ENCODE measurements around the gene DEFB129.
"Not testable (repeated sequence)": the region's sequence is repeated elsewhere in the genome, so short reads cannot be mapped to it uniquely, and the experiment has no call there.

Gene DEFB129

DNA sequence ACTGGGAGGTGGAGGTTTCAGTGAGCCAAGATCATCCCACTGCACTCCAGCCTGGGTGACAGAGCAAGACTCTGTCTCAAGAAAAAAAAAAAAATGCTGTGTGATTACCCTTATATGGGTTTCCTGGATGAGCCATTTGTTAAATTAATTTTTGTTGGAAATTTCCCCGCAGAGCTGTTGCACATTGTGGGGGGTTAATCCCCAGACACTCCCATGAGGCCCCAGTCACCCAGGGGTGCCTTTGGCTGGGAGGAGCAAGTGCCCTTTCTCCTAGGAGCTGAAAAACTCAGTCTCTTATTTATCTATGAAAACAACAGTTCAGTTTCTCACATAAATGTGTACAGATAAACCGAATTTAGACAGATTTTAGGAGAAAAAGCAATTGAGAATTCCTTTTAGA lies 25.7 kb downstream of the DEFB129 start:
- DNase-seq = no peak

DNA sequence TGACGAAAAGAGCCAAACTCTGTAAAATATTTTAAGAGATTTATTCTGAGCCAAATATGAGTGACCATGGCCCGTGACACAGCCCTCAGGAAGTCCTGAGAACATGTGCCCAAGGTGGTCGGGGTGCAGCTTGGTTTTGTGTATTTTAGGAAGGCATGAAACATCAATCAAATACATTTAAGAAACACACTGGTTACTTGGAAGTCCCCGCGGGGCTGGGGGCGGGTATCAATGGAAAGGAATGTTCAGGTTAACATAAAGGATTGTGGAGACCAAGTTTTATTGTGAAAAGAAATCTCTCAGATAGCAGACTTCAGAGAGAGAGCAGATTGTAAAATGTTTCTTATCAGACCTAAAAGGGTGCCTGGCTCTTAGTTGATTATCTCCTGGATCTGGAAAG lies 26.4 kb downstream of the DEFB129 start:
- not testable (repeated sequence) for DNase-seq

DNA sequence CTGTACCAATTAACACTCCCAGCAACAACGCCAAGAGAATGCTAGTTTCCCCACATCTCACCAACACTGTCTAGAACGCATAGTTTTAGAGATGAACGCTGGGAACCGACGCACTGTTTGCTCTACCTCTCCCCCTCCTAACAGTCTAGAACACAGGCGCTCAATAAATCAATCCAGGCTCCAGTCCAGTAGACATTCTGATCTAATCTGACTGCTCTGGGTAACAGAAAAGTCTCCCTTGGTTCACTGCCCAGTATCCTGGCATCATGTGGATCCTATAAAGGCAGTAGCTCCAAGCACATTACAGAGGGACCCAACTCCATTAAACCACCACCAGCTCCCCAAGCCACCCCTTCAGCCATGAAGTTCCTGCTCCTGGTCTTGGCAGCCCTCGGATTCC lies 30.4 kb downstream of the DEFB129 start, which contains the start of gene DEFB132:
DEFB132 (plus strand) TSS at position 306 of the 400 bp plus-strand sequence; CDS start at position 361, 55 bp downstream.
- DNase-seq = no peak

DNA sequence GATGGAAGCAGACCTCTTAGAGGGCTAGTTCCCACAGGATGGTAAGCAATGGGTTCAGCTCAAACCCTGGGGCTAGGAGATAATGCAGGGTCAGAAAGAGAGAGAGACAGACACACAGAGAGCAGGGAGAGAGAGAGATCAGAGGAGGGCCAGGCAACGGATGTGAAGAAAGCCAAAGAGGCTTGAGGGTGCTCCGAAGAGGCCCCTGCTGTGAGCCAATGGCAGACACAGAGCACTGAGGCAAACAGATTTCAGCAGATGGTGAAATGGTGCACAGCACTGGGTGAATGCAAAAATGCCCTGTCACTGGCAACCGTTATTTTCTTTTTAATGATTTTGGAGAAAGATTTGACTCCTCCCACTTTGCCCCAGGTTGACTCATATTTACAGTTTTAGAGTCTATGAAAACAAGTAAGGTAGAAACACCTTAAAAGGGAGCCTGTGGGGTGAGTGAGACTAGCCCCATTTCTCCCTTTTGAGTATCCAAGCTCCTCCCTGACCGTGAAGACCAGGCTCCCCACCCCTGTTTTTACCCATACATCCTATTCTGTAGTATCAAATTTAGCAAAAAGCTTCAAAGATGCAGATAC lies 31.3 kb downstream of the DEFB129 start:
- DNase-seq = no peak

DNA sequence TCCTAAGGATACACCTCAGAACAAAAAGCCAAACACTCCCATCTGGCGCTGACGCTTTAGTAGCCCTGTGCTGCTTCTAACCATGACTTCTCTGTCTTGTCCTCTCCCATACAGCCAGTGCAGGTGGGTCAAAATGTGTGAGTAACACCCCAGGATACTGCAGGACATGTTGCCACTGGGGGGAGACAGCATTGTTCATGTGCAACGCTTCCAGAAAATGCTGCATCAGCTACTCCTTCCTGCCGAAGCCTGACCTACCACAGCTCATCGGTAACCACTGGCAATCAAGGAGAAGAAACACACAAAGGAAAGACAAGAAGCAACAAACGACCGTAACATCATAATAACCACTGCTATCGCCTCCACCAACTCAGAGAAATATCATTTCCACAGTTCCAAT lies 31.9 kb downstream of the DEFB129 start:
- DNase-seq = no peak

DNA sequence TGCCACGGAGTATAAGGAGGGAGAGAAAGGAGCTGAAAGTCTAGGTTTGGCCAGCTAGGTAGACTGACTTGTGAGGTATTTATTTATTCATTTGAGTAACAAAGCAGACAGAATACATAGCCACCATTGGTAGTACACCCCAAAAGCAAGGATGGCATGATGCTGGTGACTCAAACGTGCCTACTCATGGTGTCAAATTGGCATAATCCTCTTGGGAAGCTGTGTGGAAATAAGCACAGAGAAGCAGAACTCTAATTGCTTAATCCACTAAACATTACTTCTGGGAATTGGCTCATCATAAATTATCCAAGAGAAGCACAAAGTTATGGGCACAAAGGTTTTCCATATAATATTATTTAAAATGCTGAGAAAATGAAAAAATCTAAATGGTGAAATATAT lies 32.9 kb downstream of the DEFB129 start:
- no peak for DNase-seq

DNA sequence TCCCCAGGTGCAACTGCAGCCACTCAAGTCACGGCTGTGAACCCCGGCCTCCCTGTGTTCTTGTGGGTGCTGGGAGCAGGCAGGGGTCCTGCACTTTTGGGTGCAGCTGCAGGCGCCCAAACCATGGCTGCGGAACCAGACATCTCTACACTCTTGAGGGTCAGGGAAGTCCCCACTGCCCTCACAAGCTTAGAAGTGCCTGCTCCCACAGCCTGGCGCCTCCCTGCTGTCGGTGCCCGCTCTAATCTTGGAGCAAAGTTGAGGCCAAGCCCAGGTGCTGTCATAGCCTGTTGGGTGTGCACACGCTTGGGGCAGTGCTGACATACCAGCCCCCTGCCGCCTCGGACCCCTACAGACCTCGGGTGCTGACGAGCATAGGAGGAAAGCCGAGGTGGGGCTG lies 36.6 kb downstream of the DEFB129 start:
- DNase-seq = no peak

DNA sequence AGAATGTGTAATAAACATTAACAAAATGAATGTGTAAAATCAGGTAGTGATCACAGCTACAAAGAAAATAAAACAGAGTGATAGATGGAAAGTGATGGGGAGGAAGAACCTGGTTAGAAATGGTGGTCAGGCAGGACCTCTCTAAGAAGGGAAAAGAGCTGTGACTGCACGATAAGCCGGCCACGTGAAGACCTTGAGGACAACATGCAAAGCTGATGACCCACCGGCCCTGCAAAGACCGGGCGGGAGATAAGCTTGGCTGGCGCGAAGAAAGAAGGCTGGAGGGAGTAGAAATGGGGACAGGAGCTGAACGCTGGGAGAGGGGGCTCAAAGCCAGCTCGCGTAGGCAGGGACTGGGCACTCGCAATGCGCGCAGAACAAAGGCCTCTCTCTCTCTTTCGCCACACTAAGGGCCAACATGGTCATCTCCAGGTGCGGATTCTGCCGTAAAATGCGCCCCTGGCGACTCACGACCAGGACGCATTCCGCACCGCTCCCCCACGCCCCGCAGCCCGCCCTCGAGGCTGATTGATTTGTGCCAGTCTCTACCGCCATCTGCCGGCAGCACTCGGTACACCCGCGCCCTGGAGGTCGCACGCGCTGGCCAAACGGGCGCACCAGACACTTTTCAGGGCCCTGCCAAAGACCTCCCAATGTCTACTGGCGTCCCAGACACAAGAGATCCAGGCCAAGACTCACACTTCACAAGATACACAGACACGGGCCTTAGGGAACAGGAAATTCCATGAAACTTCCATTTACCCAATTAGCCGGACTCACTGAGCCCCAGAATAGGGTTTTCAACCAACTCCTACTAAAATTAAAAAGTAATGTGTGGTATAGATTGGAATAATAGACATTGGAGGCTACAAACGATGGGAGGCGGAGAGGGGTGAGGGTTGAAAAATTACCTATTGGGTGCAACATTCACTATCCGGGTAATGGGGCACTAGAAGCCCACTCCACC lies 39.8 kb downstream of the DEFB129 start:
- DNase-seq = peak in 56 of 58 donors; percentile 28 to 88 (median 68)

DNA sequence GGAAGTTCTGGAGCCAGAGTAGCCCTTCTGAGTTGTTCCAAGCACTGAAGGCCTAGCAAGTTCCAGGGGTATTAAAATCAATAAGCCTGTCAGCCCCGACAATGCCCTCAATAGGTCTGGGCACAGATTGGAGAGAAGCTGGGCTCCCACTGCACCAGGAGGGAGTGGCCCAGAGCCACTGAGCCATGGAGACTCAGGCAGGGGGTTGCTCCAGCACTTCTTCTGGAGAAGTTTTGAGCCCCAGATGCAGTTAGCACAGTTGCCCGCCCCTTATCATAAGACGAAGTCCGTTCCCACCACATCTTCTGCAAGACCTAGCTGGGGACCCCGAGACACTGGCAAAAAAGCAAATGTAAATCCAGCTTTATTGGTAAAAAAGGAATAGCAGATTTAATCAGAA lies 43.5 kb downstream of the DEFB129 start:
- no peak for DNase-seq

DNA sequence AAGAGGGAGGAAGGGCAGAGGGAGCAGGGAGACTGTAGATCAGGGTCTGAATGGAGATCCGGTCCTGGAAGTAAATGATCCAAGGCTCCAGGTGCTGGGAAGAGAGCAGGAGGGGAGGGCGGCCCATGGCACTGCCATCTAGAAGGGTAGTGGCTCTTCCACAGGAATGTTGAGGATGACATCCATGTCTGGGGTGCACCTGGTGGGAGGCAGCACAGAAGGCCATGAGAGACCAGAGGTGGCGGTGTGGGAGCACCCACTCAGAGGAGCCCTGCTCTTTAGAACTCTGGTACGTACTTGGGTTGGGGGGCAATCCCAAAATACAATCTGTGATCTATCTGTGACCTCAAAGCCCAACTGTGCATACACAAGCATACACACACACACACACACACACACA lies 44.0 kb downstream of the DEFB129 start:
- no peak for DNase-seq

DNA sequence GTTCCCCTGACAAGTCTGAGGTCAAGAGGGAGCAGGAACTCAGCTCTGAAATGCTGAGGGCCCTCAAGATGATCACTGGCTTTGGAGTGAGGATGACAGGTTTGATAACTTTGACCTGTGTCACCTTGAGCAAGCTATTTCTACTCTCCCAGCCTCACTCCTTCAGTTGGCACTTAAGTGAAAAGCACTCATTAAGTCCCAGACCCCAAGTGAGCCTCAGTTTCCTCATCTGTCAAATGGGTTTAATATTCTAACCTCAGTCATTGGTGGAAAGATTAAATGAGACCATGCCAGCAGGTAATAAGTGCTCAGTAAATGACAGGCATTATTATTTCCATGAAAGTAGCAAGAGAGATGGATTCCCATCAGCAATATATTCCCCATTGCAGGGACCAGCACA lies 44.5 kb downstream of the DEFB129 start:
- no peak for DNase-seq

DNA sequence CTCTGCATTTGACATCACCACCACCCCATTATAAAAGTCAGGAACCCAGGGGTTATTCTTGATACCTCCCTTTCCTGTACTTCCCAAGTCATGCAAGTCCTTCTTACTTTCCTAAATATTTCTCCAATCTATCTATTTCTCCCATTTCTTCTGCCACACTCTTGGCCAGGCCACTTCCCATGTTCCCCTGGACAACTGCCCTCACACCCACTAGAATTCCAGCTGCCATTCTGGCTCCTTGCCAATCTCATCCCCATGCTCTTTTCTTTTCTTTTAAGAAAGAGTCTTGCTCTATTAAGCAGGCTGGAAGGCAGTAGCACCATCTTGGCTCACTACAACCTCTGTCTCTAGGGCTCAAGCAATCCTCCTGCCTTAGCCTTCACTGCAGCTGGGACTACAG lies 45.7 kb downstream of the DEFB129 start:
- no peak for DNase-seq

DNA sequence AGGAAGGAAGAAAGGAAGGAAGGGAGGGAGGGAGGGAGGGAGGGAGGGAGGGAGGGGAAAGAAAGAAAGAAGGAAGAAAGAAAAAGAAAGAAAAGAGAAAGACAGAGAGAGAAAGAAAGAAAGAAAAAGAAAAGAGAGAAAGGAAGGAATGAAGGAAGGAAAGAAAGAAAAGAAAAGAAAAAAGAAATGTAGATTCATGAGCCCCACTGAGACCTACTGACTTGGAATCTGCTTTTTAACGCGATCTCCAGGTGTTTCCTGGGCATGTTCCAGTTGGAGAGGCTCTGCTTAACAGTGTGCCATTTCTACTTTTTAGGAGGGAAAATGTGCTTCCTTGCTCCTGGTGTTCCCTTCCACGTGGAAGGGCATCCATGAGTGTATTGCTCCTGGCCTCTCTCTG lies 46.8 kb downstream of the DEFB129 start:
- DNase-seq = no peak

DNA sequence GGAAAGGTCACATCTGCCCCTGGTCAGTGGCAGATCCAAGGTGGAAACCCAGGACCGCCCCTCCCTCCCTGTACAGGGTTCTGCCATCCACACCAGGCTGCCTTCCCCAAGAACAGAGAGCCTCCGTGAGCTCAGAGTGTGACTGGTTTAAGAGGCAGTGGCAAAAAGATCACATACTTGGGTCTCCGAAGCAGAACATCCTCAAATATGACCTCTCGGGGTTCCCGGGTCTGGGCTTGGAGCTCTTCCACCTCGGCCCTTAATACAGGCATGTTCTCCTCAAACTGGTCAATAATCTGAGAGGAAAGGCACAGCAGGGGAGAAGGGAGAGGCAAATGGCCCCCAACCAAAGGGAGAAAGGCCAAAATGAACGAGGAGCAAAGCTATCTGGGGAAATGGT lies 48.7 kb downstream of the DEFB129 start:
- no peak for DNase-seq

DNA sequence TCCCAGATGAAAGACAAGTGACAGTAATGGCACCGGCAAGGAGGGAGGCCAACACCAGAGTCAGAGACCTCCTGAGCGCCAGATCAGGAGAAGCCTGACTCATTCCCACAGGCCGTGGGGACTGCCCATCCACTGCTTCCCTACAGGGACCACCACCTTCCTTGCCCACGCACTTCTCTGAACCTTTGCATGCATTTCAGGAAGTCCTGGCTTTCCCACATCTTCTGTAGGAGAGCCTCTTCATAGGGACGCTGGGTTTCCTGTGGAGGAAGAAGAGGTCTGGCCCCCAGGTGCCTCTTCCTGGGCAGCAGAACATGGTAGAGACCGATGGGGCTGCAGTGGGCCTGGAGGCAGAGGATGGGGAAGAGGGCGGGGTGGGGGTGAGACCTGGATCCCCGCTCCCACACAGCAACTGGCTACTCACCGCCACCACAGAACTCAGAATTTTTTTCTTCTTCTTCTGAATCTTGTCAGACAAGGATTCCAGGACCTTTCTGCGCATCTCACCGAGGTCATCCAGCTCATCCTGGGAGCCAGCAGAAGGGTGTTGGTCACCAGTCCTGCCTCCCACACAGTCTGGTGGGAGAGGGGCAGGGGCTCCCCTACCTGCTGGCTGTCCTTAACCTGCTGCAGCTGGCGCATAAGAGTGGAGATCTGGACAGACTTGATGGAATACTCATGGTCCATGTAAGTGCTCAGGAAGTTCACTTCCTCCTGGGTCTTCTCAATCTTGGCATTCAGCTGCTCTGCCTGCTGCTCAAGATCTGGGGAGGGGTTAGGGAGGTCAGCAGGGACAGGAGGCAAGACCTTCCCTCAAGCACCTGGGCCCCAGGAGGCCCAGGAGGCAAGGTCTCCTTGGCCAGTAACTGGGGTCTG lies 49.8 kb downstream of the DEFB129 start:
- DNase-seq = no peak

DNA sequence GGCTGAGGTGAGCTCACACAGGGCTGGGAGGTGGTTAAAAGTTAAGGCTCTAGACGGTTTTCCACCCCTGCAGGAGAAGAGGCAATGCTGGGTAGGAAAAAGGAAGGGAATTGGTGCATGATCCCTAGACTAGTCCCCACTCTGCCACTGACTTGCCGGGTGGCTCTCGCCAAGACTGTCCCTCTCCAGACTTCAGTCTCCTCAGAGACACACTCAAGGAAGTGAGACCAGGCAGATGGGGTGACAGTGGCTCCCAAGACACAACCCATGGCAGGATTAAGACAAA lies 50.4 kb downstream of the DEFB129 start:
- DNase-seq = no peak

DNA sequence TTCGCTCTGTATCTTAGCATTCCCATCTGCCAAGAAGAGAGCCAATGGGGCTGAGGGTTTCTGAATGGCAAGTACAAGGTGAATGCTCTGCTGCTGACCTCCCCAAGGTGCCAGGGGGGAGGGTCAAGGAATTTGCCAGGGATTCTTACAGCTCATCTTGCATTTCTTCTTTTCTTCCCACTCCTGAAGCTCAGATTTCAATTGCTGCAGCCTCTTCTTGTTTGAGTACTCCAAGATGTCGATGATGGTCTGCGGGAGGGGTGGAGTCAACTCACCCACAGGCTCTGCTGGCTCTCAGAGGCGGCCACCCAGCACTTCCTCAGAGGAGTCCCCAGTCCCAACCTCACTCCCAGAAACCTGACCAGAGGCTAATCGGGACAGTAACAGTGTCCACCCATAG lies 51.1 kb downstream of the DEFB129 start:
- no peak for DNase-seq

DNA sequence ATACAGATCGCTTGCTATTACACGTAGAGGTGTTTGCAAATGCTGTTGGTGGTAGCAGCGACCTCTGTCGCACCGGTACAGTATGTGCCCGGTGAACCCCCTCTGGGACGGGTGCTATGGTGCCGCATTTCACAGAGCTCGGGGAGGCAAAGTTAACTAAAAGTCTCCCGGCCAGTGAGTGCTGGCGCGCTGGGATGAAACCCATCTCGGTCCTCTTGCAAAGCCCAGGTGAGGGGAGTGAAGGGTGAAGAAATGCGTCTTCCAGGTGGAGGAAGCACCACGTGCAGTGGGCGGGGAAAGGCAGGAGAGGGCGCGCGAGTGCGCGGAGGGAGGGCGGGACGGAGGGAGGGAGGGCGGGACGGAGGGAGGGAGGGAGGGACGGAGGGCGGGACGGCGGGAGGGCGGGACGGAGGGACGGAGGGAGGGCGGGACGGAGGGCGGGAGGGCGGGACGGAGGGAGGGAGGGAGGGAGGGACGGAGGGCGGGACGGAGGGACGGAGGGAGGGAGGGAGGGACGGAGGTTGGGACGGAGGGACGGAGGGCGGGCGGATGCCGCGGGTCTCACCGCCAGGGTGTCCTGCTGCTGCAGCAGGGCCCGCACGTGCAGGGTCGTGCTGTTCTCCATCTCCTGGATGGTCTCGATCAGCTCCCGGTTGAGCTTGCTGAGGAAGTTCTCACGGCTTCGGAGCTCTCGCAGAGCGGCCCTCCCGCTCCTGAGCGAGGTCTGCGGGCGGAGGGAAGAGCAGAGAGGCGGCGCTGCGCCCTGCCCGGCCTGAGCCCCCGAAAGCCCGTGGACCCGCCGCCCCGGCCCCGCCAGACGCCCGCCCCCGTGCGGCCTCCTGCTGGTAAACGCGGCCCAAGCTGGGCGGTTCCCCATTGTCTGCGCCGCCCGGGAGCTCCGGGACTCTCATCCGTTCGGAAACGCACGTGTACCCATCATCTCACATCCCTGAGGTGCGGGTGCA lies 51.8 kb downstream of the DEFB129 start:
- DNase-seq = peak in 1 of 58 donors; percentile 41
